ENCODE measurements around the gene PLXNA2. TPM values are rescaled to one million over a fixed set of nuclear protein-coding genes. Genes with fewer than 3 reads are reported as not detected.
A peak's percentile ranks its signal among the peaks of the same experiment; 100 is the strongest.

Gene PLXNA2
- total and polyA plus RNA-seq, 2 of the 13 experiments (the other 11 are each of a cell fraction or from before 2014, with no cell fraction given) = 1.1 to 2.1 TPM

DNA sequence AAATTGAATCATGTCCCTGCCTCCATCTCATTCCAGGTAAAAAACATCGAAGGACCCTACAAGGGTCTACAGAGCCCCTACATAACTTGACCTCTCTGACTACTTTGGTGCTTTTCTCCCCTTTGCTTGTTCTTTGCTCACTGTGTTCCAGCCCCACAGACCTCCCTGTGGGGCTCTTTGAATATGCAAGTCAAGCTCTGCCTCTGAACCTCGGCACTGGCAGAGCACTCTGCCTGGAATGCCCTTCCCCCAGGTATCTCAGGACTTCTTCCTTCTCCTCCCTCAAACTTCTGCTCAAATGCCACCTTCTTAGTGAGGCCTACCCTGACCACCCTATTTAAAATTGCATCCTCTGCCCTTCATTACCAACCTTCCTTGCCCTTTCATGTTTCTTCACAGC, 245.5 kb downstream of the PLXNA2 start (continued):
- no peak for TF ChIP-seq ATF2 (CRISPR knock-in tag; IDR thresholded peaks at IDR 0.05)
- TF ChIP-seq, protein P1, sequence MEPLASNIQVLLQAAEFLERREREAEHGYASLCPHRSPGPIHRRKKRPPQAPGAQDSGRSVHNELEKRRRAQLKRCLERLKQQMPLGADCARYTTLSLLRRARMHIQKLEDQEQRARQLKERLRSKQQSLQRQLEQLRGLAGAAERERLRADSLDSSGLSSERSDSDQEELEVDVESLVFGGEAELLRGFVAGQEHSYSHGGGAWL (CRISPR knock-in tag; IDR thresholded peaks at IDR 0.05) = no peak
- no peak for TF ChIP-seq FOXA1 (IDR thresholded peaks at IDR 0.05)
- TF ChIP-seq FOXA1 (CRISPR knock-in tag; IDR thresholded peaks at IDR 0.05) = no peak
- TF ChIP-seq ZNF644 (CRISPR knock-in tag; IDR thresholded peaks at IDR 0.05; ENCODE audit: low read depth) = no peak

DNA sequence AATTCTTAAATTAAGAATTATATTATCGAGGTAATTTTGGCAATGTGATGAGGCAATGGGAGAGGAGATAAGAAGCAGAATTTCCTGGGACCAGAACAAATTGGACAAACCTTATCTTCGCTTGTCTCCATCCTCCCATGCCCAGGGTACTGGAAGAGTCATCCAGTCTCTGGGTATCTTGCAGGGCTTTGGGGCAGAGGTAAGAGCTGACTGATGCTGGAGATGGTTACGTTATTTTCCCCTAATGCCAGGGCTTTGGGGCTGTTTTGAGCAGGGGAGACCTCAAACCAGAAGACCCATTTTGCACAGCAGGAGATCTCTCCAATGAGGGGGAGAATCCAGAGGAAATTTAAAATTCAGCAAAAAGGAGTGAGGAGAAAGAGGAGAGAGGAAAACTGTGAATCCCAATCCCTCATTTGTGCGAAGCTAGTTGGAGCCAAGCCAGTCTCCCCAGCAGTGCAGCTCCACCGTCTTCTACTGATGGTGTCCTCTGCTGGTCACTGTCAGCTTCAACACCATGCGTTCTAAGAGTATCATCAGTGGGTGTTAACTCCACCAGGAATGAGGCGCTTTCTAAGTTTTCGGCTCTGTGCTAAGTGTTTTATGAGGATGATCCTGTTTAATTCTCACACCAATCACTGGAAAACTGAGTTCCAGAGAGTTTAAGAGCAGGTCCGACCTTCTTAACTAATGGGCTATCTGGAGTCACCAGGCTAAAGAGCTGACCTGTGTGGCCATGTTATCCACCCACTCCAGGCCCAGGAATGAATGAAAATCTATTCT, 246.5 kb downstream of the PLXNA2 start:
- H4K20me1 ChIP-seq (ENCODE audit: insufficient read depth, low read length) = no peaks in the 10 kb centered on the region
- ATAC-seq = peak; percentile 97
- no peak overlapping the region for H2AFZ ChIP-seq (ENCODE audit: low read length)
- BruUV-seq (replicated peaks) = no TSS peak
- H3K9ac ChIP-seq (ENCODE audit: insufficient read depth, low read depth, low read length) = no peak overlapping the region
- DNase-seq (ENCODE audit: low spot score) = peak; percentile 52
- no peaks in the 10 kb centered on the region for H3K79me2 ChIP-seq (ENCODE audit: insufficient read depth, low read length)
- H3K27ac ChIP-seq (ENCODE audit: extremely low read length, insufficient read depth, low read length) = no peak overlapping the region
- in situ Hi-C loops (cut with HindIII; ENCODE audit: extremely low pct_ligation_motif_present, low pct_unique_long_range_greater_than_20kb) = loop anchor here (10.0 kb wide), 1 partner anchor 113 kb away; no protein-coding TSS in a partner anchor
- peak; percentile 89 for FAIRE-seq
- no peak overlapping the region for H3K4me2 ChIP-seq (ENCODE audit: low read depth, low read length)
- no peaks in the 10 kb centered on the region for H3K9me3 ChIP-seq (ENCODE audit: low read length)
- no peaks in the 10 kb centered on the region for H3K4me1 ChIP-seq (ENCODE audit: insufficient read depth, low read length)
- ChIA-PET POLR2A (no interaction called here), CTCF (ENCODE audit: low intra/inter-chr PET ratio, low total read pairs) (interaction anchor here (1.4 to 1.9 kb wide), 2 partner anchors 113 to 169 kb away, joined by 4 to 10 read pairs; no protein-coding TSS in a partner anchor)
- no peaks in the 10 kb centered on the region for H3K36me3 ChIP-seq (replicated peaks in 1 of 2; ENCODE audit: control insufficient read depth in 1 of 2, insufficient read depth in 2 of 2, low read length in 2 of 2)
- intact Hi-C loops (cut with micrococcal nuclease; ENCODE audit: unreplicated experiment) = loop anchor here (1.0 kb wide), 1 partner anchor 112 kb away; no protein-coding TSS in a partner anchor
- peaks cover 0 to 1% of the 10 kb centered on the region in 2 experiments; a peak in 1 of 5 replicates for H3K27me3 ChIP-seq (ENCODE audit: control insufficient read depth in 1 of 2, insufficient read depth in 2 of 2, low read length in 2 of 2)
- no peak overlapping the region for H3K4me3 ChIP-seq (replicated peaks in 1 of 3; ENCODE audit: insufficient read depth in 1 of 3, low read depth in 2 of 3, low read length in 3 of 3)
- 19% methylated on average over 8 of the region's 9 CpGs for WGBS (ENCODE audit: low lambda C conversion rate)
- no peak for TF ChIP-seq SAP130 (CRISPR knock-in tag; IDR thresholded peaks at IDR 0.05; ENCODE audit: low read depth)
- no peak for TF ChIP-seq RNF2 (conservative IDR thresholded peaks at IDR 0.05; ENCODE audit: low read depth)
- no peak for TF ChIP-seq RBM39 (IDR thresholded peaks at IDR 0.05; ENCODE audit: low read depth, low read length, poor library complexity, severe bottlenecking)
- no peak for TF ChIP-seq POGK (CRISPR knock-in tag; conservative IDR thresholded peaks at IDR 0.05)
- no peak for TF ChIP-seq FOXK2 (IDR thresholded peaks at IDR 0.05)
- no peak for TF ChIP-seq HNRNPUL1 (IDR thresholded peaks at IDR 0.05; ENCODE audit: low read depth, low read length)
- TF ChIP-seq, protein P2, sequence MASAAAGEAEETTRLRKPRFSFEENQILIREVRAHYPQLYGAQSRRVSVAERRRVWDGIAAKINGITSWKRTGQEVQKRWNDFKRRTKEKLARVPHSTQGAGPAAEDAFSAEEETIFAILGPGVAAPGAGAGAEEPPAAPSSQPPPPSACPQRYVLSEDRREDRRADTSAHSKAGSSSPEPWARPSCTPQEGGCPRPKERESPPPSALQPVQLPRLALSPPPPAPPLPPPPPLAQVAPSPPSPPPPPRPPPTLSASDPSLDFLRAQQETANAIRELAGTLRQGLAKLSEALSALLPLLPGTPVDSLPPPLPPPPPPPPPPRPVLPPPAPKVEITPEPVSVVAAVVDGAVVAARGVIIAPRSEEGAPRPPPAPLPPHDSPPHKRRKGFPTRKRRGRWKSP (CRISPR knock-in tag; IDR thresholded peaks at IDR 0.05) = no peak
- TF ChIP-seq ZNF430 (CRISPR knock-in tag; IDR thresholded peaks at IDR 0.05) = no peak
- TF ChIP-seq AGO2 (optimal IDR thresholded peaks at IDR 0.05; ENCODE audit: low read depth, low read length) = no peak
- no peak for TF ChIP-seq RNF219 (CRISPR knock-in tag; IDR thresholded peaks at IDR 0.05)
- TF ChIP-seq HNF4A (CRISPR knock-in tag; IDR thresholded peaks at IDR 0.05) = no peak

Measured in HepG2 (cell line).